HEK293 (cell line): Measurements from ENCODE around the gene UTP11.
"Not testable (repeated sequence)": the region's sequence is repeated elsewhere in the genome, so short reads cannot be mapped to it uniquely, and the experiment has no call there.

Experiments
- CTCF ChIA-PET: fragments of 350-600 bp; formaldehyde crosslinking; extraction: SDS; loops from one replicate; lab custom pipeline; 2021; ENCODE audit warnings: antibody characterized with exemption; lab: Yijun Ruan, JAX
- POLR2A ChIA-PET: fragments of 300-600 bp; formaldehyde crosslinking; extraction: SDS; loops from one replicate; lab custom pipeline; 2020; ENCODE audit warnings: antibody characterized with exemption, inconsistent platforms; lab: Yijun Ruan, JAX
- H3K27ac ChIP-seq: fragments of 200-500 bp; sonication (Bioruptor generic); 2 replicates; pipeline ENCODE4 v1.5.1; 2014; ENCODE audit warnings: low read depth, low read length, control low read depth, inconsistent platforms; ENCODE audit errors: extremely low read depth
- H3K36me3 ChIP-seq, 2 experiments: fragments of 200-500 bp in 1 of 2; sonication (Bioruptor generic) in 1 of 2; 1 replicate in 1 of 2; 2 replicates in 1 of 2; pipeline ENCODE4 v1.5.1; 2014 to 2017; ENCODE audit warnings: inconsistent platforms in 2 of 2, low read length in 2 of 2; ENCODE audit not compliant: control insufficient read depth in 2 of 2, insufficient read depth in 1 of 2
- H3K4me1 ChIP-seq: fragments of 200-500 bp; sonication (Bioruptor generic); 2 replicates; pipeline ENCODE4 v1.5.1; 2014; ENCODE audit warnings: mild to moderate bottlenecking, low read length, inconsistent platforms; ENCODE audit not compliant: control insufficient read depth, insufficient read depth
- H3K4me3 ChIP-seq: 2 replicates; pipeline ENCODE4 v1.5.1; 2011; ENCODE audit warnings: low read depth, mild to moderate bottlenecking, control low read depth, low read length, moderate library complexity
- H3K9me3 ChIP-seq: fragments of 200-500 bp; sonication (Bioruptor generic); 2 replicates; pipeline ENCODE4 v1.5.1; 2014; ENCODE audit warnings: low read depth, low read length, inconsistent platforms; ENCODE audit not compliant: control insufficient read depth, insufficient read depth
- GLIS1 ChIP-seq: fragments of 450-650 bp; formaldehyde crosslinking; IDR thresholded peaks from 2 replicates; pipeline ENCODE4 v1.5.1; 2016; ENCODE audit warnings: missing biosample characterization, missing genetic modification characterization
- KLF8 ChIP-seq: fragments of 450-650 bp; formaldehyde crosslinking; IDR thresholded peaks from 2 replicates; pipeline ENCODE4 v1.5.1; 2016; ENCODE audit warnings: missing biosample characterization, missing genetic modification characterization
- OVOL3 ChIP-seq: fragments of 450-650 bp; formaldehyde crosslinking; IDR thresholded peaks from 2 replicates; pipeline ENCODE4 v1.5.1; 2016; ENCODE audit warnings: missing biosample characterization, missing genetic modification characterization
- SETDB1 ChIP-seq: IDR thresholded peaks from one replicate; pipeline ENCODE4 v1.6.1; 2017; ENCODE audit warnings: mild to moderate bottlenecking, low read length, moderate library complexity, mixed read lengths; ENCODE audit not compliant: insufficient read length
- TRIM28 ChIP-seq: IDR thresholded peaks from 2 replicates; pipeline ENCODE4 v1.6.1; 2011; ENCODE audit warnings: low read length, control low read depth, borderline replicate concordance
- ZNF10 ChIP-seq: fragments of 450-650 bp; formaldehyde crosslinking; IDR thresholded peaks from 2 replicates; pipeline ENCODE4 v1.5.1; 2017; ENCODE audit warnings: missing biosample characterization, missing genetic modification characterization
- ZNF146 ChIP-seq: fragments of 450-650 bp; formaldehyde crosslinking; IDR thresholded peaks from 2 replicates; pipeline ENCODE4 v1.5.1; 2016; ENCODE audit warnings: missing biosample characterization, missing genetic modification characterization
- ZNF175 ChIP-seq: fragments of 450-650 bp; formaldehyde crosslinking; IDR thresholded peaks from 2 replicates; pipeline ENCODE4 v1.5.1; 2016; ENCODE audit warnings: missing biosample characterization, missing genetic modification characterization
- ZNF335 ChIP-seq: fragments of 450-650 bp; formaldehyde crosslinking; conservative IDR thresholded peaks from 2 replicates; pipeline ENCODE4 v1.5.1; 2016; ENCODE audit warnings: missing biosample characterization, missing genetic modification characterization
- ZNF404 ChIP-seq: fragments of 450-650 bp; formaldehyde crosslinking; IDR thresholded peaks from 2 replicates; pipeline ENCODE4 v1.5.1; 2017; ENCODE audit warnings: missing biosample characterization, missing genetic modification characterization
- ZNF510 ChIP-seq: fragments of 450-650 bp; formaldehyde crosslinking; IDR thresholded peaks from 2 replicates; pipeline ENCODE4 v1.5.1; 2018; ENCODE audit warnings: mild to moderate bottlenecking, missing genetic modification characterization, missing biosample characterization; ENCODE audit not compliant: insufficient replicate concordance
- ZNF530 ChIP-seq: fragments of 450-650 bp; formaldehyde crosslinking; IDR thresholded peaks from 2 replicates; pipeline ENCODE4 v1.5.1; 2016; ENCODE audit warnings: low read depth, missing biosample characterization, missing genetic modification characterization
- ZNF548 ChIP-seq: fragments of 450-650 bp; formaldehyde crosslinking; IDR thresholded peaks from 2 replicates; pipeline ENCODE4 v1.5.1; 2016; ENCODE audit warnings: missing biosample characterization, missing genetic modification characterization
- ZNF555 ChIP-seq: fragments of 450-650 bp; formaldehyde crosslinking; conservative IDR thresholded peaks from 2 replicates; pipeline ENCODE4 v1.5.1; 2017; ENCODE audit warnings: missing biosample characterization, mild to moderate bottlenecking, missing genetic modification characterization, inconsistent platforms
- ZNF623 ChIP-seq: fragments of 450-650 bp; formaldehyde crosslinking; IDR thresholded peaks from 2 replicates; pipeline ENCODE4 v1.5.1; 2016; ENCODE audit warnings: missing biosample characterization, missing genetic modification characterization
- ZNF658 ChIP-seq: fragments of 450-650 bp; formaldehyde crosslinking; IDR thresholded peaks from 2 replicates; pipeline ENCODE4; 2016; ENCODE audit warnings: missing biosample characterization, missing genetic modification characterization
- ZNF843 ChIP-seq: fragments of 450-650 bp; formaldehyde crosslinking; IDR thresholded peaks from 2 replicates; pipeline ENCODE4 v1.5.1; 2016; ENCODE audit warnings: missing biosample characterization, missing genetic modification characterization
- TF ChIP-seq, protein P1 (sequence below): fragments of 450-650 bp; formaldehyde crosslinking; IDR thresholded peaks from 2 replicates; pipeline ENCODE4 v1.5.1; 2016; ENCODE audit warnings: missing biosample characterization, missing genetic modification characterization
- TF ChIP-seq, protein P2 (sequence below): fragments of 450-650 bp; formaldehyde crosslinking; IDR thresholded peaks from 2 replicates; pipeline ENCODE4 v1.5.1; 2016; ENCODE audit warnings: missing biosample characterization, missing genetic modification characterization
- TF ChIP-seq, protein P3 (sequence below): fragments of 450-650 bp; formaldehyde crosslinking; IDR thresholded peaks from 2 replicates; pipeline ENCODE4 v1.5.1; 2016; ENCODE audit warnings: missing biosample characterization, missing genetic modification characterization

UTP11 gene

DNA sequence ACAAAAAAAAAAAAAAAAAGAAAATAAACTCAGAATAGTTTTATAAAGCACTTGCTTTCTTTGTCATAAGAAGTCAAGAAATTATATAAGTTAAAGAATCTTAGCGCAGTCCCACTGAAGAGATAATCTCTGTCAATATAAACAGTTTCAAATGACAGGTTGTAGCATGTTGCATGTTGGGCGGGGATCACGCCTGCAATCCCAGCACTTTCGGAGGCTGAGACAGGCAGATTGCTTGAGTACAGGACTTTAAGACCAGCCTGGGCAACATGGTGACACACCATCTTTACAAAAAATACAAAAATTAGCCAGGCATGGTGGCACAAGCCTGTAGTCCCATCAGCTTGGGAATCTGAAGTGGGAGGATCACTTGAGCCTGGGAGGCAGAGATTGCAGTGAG is 47.2 kb upstream of the UTP11 start (continued):
- TF ChIP-seq ZNF175 (tag by site-specific recombination) (no peak), TRIM28 (no peak)

DNA sequence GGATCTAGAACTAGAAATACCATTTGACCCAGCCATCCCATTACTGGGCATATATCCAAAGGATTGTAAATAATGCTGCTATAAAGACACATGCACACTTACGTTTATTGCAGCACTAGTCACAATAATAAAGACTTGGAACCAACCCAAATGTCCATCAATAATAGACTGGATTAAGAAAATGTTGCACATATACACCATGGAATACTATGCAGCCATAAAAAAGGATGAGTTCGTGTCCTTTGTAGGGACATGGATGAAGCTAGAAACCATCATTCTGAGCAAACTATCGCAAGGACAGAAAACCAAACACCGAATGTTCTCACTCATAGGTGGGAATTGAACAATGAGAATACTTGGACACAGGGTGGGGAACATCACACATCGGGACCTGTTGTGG is 38.9 kb upstream of the UTP11 start:
- TF ChIP-seq, protein P1, sequence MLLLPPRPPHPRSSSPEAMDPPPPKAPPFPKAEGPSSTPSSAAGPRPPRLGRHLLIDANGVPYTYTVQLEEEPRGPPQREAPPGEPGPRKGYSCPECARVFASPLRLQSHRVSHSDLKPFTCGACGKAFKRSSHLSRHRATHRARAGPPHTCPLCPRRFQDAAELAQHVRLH (tag by site-specific recombination), result peak; percentile 76; the same call in 1 of the 2 replicates
- peak; percentile 99 for TF ChIP-seq ZNF146 (tag by site-specific recombination)
- TF ChIP-seq, all 188 proteins: peak for 2; not testable (repeated sequence) for 186
- H3K27ac ChIP-seq, H3K4me1 ChIP-seq, H3K4me3 ChIP-seq, H3K9me3 ChIP-seq, POLR2A ChIA-PET: not testable (repeated sequence)
- peaks cover 51 to 85% of the 10 kb centered on the region in 2 experiments for H3K36me3 ChIP-seq
- CTCF ChIA-PET, result interaction anchor here (0.6 kb wide), 2 partner anchors 98 to 586 kb away, joined by 3 to 4 read pairs; no protein-coding TSS in a partner anchor

DNA sequence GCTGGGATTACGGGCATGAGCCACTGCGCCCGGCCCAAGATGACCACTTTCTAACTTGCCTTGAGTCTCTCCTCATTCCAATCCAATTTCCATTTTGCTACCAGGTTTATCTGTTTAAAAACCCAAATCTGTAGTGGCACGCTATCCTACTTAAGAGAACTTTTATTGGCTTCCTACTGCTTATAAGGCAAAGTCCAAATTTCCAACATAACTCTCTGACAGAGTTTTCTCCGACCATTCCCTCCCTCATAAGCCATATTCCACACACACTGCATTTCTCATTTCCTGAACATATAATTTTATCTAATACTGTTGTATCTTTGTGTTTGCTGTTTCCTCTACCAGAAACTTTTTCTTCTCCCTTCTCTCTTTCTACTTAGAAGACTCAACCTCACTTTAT is 38.0 kb upstream of the UTP11 start:
- ChIA-PET CTCF (interaction anchor here (0.6 to 1.4 kb wide), 3 partner anchors 85 to 91 kb away, joined by 4 to 5 read pairs (median 5); no protein-coding TSS in a partner anchor), POLR2A (interaction anchor here (0.7 kb wide), 1 partner anchor 501 kb away, joined by 6 read pairs; no protein-coding TSS in a partner anchor)
- Histone ChIP-seq H3K27ac (no peak overlapping the region), H3K9me3 (no peaks in the 10 kb centered on the region), H3K4me1 (no peaks in the 10 kb centered on the region)
- TF ChIP-seq GLIS1 (tag by site-specific recombination), result no peak
- TF ChIP-seq SETDB1, result no peak
- no peak for TF ChIP-seq ZNF510
- TF ChIP-seq ZNF548 (tag by site-specific recombination), result no peak
- no peak for TF ChIP-seq ZNF623 (tag by site-specific recombination)
- no peak for TF ChIP-seq KLF8 (tag by site-specific recombination)
- no peak for TF ChIP-seq ZNF555
- no peak for TF ChIP-seq ZNF843
- TF ChIP-seq ZNF10 (tag by site-specific recombination), result no peak
- no peak for TF ChIP-seq OVOL3 (tag by site-specific recombination)
- TF ChIP-seq ZNF530, result no peak
- TF ChIP-seq ZNF404, result no peak
- TF ChIP-seq, protein P2, sequence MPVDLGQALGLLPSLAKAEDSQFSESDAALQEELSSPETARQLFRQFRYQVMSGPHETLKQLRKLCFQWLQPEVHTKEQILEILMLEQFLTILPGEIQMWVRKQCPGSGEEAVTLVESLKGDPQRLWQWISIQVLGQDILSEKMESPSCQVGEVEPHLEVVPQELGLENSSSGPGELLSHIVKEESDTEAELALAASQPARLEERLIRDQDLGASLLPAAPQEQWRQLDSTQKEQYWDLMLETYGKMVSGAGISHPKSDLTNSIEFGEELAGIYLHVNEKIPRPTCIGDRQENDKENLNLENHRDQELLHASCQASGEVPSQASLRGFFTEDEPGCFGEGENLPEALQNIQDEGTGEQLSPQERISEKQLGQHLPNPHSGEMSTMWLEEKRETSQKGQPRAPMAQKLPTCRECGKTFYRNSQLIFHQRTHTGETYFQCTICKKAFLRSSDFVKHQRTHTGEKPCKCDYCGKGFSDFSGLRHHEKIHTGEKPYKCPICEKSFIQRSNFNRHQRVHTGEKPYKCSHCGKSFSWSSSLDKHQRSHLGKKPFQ (tag by site-specific recombination), result no peak
- TF ChIP-seq, protein P3, sequence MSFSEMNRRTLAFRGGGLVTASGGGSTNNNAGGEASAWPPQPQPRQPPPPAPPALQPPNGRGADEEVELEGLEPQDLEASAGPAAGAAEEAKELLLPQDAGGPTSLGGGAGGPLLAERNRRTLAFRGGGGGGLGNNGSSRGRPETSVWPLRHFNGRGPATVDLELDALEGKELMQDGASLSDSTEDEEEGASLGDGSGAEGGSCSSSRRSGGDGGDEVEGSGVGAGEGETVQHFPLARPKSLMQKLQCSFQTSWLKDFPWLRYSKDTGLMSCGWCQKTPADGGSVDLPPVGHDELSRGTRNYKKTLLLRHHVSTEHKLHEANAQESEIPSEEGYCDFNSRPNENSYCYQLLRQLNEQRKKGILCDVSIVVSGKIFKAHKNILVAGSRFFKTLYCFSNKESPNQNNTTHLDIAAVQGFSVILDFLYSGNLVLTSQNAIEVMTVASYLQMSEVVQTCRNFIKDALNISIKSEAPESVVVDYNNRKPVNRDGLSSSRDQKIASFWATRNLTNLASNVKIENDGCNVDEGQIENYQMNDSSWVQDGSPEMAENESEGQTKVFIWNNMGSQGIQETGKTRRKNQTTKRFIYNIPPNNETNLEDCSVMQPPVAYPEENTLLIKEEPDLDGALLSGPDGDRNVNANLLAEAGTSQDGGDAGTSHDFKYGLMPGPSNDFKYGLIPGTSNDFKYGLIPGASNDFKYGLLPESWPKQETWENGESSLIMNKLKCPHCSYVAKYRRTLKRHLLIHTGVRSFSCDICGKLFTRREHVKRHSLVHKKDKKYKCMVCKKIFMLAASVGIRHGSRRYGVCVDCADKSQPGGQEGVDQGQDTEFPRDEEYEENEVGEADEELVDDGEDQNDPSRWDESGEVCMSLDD (tag by site-specific recombination), result no peak
- TF ChIP-seq ZNF335 (tag by site-specific recombination), result no peak
- TF ChIP-seq ZNF658 (tag by site-specific recombination), result no peak
- TF ChIP-seq, all 188 proteins: peak for 0
- Histone ChIP-seq H3K36me3 (peaks cover 55 to 85% of the 10 kb centered on the region in 2 experiments), H3K4me3 (no peak overlapping the region)
